Stimulated activated naive CD4-positive, alpha-beta T cell (primary cell): ENCODE results near the gene CD101.

Source experiments
- DNase-seq, 6 experiments: peaks; one replicate each; lab custom pipeline; 2025; lab: John Stamatoyannopoulos, UW

Gene CD101

GRCh38 chr1:116986421-116987255 lies 14.9 kb upstream of the CD101 start:
- DNase-seq = peak in 5 of 6 experiments; percentile 19 to 82 (median 48)

DNA sequence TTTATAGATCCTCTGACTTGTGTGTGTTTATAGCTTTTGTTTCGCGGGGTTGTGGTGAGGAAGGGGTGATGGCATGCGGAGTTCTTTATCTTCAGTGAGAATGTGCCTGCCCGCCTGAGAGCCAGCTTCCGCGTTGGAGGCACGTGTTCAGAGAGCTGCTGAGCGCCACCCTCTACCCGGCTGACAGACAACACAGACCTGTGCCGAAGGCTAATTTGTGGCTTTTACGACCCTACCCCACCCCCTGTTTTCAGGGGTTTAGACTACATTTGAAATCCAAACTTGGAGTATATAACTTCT lies 14.4 kb upstream of the CD101 start:
- peak; percentile 55 to 84 (median 66) for DNase-seq

DNA sequence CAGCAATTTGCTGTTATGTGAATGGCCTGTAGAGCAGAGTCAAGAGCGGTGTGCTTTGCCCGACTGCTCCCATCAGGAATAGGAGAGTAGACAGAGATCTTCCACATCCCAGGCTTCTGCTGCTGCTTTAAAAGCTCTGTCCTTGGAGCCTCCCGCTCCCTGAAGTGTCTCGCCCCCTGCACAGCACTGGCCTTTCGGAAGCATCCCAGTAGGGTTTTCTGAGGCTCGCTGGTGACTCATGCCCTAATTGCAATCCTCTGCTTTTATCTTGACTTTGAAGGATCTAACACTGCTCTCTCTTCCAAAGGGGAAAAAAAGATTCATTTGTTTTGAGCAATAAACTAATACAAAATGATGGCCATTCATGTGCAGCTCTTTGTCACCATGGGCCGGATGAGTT lies 13.3 kb upstream of the CD101 start:
- no peak for DNase-seq

- DNase-seq = no peak
Measured at GRCh38 chr1:116988908-116989307, 12.7 kb upstream of the CD101 start.

GRCh38 chr1:116989835-116990234 lies 11.7 kb upstream of the CD101 start:
- DNase-seq = no peak

- DNase-seq = no peak
Measured at GRCh38 chr1:116990612-116991151, 10.9 kb upstream of the CD101 start.

DNA sequence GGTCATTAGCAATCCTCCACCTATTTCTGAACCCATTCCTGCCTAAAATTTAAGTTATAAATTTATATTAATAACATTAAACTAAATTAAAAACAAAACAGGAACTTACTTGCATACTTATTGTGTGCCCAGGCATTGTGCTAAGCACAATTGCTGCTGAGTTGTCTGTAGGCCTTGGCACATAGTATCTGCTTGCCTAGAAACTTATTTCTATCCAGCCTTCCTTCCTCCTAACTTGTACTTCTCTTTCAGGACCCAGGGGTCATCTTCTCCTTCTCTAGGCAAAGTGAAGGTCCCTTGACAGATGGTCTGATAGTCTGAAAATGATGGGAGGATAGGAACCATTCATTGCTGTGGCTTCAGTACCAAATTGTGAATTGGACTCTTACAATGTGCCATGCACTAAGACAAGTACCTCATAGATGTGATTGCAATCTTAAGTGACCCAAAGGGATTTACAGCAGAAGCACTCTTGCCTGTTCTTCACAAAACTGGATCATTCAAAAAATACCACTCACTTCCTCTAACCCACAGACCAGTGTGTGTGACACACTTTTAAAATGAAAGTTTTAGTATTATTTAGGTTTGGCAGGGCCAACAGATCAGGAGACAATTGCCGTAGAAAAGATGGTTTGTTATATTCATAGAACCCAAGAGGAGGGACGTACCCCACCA lies 10.3 kb upstream of the CD101 start:
- no peak for DNase-seq

GRCh38 chr1:116991918-116992317 lies 9.6 kb upstream of the CD101 start:
- no peak for DNase-seq

- DNase-seq = no peak
Measured at GRCh38 chr1:116993286-116993685, 8.3 kb upstream of the CD101 start.

GRCh38 chr1:116994411-116994810 lies 7.1 kb upstream of the CD101 start:
- no peak for DNase-seq

DNA sequence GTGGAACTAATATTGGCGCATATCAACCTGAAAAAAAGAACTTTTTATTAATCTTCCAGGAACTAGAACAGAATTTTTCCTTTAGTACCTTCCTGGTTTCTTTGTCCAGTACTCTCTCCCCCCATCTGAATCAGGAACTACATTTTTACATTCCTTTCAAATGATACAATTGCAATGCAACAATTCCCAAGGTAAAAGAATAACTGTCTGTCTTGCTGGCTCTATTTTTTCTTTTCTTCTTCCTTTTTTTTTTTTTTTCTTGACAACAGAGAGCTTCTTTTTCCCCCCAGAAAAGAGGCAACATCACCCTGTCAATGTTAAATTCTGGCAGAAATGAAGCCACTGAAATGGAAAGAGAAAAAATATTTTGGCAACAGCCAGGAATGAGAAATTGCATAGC lies 4.5 kb upstream of the CD101 start:
- DNase-seq = no peak

DNA sequence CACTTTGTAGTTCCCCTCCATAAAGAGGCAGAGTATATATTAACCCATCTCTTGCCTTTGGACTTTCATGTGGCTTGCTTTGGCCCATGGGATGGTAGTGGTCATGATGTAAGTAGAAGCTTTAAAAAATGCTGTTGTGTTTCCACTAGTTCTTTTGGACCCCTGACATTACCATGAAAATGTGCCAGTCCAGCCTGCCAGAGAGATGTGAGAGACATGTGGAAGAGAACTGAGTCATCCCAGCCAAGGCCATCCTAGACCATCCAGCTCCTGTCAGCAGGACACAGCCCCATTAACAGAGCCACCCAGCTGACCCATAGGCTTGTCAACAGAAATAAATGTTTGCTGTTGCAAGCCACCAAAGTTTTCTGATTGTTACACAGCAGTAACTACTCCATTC lies 3.9 kb upstream of the CD101 start:
- no peak for DNase-seq

GRCh38 chr1:116999596-116999995 lies 2.0 kb upstream of the CD101 start:
- DNase-seq = no peak

GRCh38 chr1:117000142-117000541 lies 1.4 kb upstream of the CD101 start:
- no peak for DNase-seq

DNA sequence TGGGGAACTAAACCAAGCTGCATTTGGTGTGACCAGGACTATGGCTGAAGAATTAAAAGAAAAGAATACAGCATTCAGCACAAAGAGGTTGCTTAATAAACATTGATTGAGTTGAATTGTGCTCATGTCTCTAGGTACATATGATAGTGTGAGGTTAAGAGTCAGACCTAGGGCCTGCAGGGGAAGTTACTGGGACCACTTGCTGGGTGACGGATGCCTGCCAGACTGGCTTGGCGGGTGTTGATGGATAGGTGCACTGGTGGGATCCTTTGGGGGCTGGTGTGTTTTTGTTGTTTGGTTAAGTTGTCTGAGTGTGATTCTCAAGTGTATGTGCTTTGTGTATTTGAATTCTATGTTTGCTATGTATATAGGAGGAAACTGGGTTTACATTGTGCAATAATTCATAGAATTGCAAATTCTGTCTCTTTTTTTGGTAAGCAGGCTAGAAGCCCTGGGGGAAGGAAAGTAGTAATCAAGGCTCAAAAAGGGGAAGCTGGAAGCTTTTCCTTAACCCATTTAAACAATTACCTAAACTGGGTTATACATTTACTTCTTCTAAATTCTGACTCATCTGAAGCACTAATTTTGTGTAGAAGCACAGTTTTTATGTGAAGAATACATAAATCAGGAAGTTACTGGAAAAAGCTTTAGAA lies 1.8 kb downstream of the CD101 start:
- no peak for DNase-seq

- no peak for DNase-seq
Measured at GRCh38 chr1:117007719-117008013, 6.1 kb downstream of the CD101 start.

- no peak for DNase-seq
Measured at GRCh38 chr1:117008656-117009055, 7.1 kb downstream of the CD101 start.

- peak in 3 of 6 experiments; percentile 24 to 48 (median 44) for DNase-seq
Measured at GRCh38 chr1:117009132-117009531, 7.6 kb downstream of the CD101 start.

DNA sequence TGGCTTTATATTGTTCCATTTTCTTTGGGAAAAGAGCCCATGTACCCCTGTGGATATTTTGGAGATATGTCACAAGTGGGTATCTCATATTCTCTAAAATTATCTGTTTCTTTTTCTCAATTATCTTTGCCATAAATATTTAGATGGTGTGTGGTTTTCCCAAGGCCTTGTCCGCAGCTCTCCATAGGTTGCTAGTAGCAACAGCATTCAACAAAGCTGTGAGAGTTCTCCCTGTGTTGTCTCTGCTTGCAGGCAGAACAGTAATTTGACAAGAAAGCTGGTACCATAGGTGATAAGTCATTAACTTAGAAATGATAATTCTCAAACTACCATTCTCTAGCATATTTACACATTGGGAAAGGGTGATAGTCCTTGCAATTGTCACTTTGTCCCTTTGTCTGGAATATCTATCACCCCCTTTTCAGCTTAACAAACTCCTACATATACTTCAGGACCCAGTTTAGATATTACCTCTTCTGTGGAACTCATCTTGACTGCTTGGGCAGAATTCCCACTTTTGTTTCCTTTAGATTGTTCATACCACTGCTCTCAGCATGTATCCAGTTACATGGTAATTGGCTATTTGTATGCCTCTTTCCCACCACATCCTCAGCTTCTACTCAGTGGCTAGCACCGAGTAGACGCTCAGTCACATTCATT lies 8.9 kb downstream of the CD101 start:
- no peak for DNase-seq

DNA sequence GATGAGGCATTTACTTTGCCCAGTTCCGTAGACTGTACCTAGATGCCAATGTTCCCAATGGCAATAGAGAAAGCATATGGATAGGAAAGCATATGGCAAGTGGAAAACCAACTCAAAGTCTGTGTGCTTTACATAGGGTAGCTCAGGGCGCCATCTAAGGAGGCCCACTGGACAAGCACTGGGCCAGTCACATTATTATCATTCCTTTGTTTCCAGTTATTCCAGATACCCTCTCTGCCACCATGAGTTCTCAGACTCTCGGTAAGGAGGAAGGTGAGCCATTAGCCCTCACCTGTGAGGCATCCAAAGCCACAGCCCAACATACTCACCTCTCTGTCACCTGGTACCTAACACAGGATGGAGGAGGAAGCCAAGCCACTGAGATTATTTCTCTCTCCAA lies 9.8 kb downstream of the CD101 start:
- DNase-seq = no peak

- DNase-seq = peak in 1 of 6 experiments; percentile 7
Measured at GRCh38 chr1:117013309-117013858, 11.8 kb downstream of the CD101 start.

- DNase-seq = no peak
Measured at GRCh38 chr1:117014209-117014608, 12.6 kb downstream of the CD101 start.
